Measurements from ENCODE around the gene MAPK8IP3.

MAPK8IP3 gene, protein sequence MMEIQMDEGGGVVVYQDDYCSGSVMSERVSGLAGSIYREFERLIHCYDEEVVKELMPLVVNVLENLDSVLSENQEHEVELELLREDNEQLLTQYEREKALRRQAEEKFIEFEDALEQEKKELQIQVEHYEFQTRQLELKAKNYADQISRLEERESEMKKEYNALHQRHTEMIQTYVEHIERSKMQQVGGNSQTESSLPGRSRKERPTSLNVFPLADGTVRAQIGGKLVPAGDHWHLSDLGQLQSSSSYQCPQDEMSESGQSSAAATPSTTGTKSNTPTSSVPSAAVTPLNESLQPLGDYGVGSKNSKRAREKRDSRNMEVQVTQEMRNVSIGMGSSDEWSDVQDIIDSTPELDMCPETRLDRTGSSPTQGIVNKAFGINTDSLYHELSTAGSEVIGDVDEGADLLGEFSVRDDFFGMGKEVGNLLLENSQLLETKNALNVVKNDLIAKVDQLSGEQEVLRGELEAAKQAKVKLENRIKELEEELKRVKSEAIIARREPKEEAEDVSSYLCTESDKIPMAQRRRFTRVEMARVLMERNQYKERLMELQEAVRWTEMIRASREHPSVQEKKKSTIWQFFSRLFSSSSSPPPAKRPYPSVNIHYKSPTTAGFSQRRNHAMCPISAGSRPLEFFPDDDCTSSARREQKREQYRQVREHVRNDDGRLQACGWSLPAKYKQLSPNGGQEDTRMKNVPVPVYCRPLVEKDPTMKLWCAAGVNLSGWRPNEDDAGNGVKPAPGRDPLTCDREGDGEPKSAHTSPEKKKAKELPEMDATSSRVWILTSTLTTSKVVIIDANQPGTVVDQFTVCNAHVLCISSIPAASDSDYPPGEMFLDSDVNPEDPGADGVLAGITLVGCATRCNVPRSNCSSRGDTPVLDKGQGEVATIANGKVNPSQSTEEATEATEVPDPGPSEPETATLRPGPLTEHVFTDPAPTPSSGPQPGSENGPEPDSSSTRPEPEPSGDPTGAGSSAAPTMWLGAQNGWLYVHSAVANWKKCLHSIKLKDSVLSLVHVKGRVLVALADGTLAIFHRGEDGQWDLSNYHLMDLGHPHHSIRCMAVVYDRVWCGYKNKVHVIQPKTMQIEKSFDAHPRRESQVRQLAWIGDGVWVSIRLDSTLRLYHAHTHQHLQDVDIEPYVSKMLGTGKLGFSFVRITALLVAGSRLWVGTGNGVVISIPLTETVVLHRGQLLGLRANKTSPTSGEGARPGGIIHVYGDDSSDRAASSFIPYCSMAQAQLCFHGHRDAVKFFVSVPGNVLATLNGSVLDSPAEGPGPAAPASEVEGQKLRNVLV (N-terminal part only)

DNA sequence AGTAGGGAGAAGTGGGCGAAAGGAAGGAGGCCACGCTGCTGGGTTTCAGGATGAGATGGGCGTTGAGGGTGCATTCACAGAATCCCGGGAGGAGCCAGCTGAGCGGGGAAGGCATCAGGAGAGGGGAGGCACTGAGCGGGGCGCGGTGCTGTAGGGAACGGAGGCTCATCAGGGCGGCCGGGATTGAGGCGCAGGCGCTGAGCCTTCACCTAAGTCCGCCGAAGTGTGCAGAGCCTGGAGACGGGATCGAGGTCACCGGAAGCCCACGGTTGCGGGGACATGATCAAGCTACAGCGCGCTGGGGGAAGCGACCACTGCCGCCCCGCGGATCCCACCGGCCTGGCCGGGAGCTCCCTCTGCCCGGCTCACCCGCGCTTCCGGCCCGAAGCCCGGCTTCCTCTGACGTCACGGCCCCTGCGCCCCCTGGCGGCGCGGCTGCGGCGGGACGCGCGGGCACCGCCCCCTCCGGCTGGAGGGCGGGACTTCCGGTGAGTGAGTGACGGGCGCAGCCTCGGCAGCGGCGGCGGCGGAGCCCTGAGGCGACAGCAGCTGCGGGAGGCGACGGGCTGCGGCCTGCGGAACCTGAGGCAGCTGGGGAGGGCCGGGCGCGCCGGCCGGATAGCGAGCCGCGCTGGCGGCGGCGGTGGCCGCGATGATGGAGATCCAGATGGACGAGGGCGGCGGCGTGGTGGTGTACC is at the start of gene MAPK8IP3:
MAPK8IP3 (plus strand) TSS at position 508 of the 698 bp plus-strand sequence; CDS start at position 653, 145 bp downstream.
- peak; percentile 80 to 90 for DNase-seq (ENCODE audit: low read depth in 2 of 2, low spot score in 1 of 2)

DNA sequence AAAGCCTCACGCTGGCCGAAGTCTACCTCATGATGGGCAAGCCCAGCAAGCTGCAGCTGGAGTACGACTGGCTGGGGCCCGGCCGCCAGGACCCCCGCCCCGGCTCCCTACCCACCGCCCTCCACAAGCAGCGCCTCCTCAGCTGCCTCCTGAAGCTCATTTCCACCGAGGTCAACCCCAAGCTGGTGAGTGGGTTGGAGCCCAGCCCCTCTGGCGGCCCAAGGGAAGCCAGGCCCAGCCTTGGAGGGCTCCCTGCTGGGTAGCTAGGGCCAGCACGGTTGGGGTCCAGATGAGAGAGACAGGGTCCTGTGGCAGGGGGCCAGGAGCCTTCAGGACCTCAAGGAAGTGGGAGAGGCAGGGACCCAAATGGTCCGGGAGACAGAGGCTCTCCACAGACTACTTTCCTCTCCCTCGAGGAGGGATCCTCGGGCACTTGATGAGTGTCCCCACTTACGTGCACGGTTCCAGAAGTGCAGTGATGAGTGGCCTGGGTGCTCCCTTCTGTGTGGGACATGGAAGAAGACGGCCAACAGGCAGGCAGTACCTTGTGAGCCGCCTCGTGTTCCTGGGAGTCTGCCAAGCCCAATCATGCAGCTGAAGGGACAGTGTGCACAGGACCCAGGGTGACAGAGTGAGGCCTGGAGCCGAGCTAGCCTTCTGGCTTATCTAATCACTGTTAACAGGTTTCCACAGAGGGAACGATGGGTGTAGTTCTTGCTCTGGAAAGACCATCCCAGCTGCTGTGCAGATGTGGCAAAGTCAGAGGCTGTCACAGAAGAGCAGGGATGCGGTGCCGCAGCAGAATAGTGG is 49.0 kb upstream of the MAPK8IP3 start:
- DNase-seq (ENCODE audit: low read depth in 2 of 2, low spot score in 1 of 2), result no peak

DNA sequence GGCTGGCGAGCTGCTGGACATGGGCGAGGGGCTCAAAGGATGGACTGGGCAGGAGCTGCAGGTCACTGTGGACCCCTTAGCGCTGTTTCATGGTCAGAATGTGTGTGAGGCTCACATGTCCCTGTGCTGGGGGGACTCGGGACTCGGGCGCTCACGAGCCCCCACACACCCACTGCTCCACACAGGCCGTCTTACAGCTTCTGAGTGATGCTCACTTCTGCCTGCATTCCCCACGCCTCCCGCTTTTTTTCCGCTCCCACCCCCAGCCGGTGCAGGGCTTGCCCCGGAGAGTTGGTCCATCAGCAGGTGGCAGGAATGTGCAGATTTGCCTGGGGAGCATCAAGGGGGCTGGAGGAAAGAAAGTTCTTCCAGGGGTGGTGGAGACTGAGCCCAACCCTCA is 48.2 kb upstream of the MAPK8IP3 start:
- no peak for DNase-seq (ENCODE audit: low read depth in 2 of 2, low spot score in 1 of 2)

DNA sequence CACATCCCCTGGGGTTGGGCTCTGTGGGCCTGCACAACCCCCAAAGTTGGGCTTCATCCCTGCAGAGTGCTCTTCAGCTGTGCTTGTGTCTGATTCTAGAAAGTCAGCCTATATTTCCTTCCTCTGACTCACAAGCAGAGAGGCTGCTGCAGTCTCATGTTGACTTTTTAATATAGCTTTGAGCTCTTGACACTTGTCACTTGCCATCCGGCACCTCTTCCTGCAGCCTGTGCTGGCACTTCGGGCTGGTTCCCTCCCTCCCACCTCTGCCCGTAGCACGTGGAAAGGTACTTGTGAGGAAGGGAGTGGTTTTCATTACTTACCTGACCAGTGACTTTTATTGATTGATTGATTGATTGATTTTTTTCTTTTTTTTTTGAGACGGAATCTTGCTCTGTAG is 47.0 kb upstream of the MAPK8IP3 start:
- no peak for DNase-seq (ENCODE audit: low read depth in 2 of 2, low spot score in 1 of 2)

DNA sequence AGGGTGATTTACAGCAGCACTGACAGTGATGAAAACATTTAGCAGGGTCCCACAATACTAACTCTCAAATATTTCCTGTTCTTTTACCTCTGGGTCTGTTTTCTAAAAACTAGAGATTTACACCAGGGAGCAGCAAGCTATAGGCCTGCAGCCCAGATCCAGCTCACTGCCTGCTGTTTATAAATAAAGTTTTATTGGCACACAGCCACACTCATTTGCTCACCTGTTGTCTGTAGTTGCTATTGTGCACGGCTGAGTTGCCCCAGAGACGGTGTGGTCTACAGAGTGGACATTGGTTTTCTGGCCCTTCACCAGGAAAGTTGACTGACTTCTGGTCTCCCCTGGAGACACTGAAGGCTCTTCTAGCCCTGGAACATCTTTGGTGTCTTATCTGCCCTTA is 44.2 kb upstream of the MAPK8IP3 start:
- no peak for DNase-seq (ENCODE audit: low read depth in 2 of 2, low spot score in 1 of 2)

DNA sequence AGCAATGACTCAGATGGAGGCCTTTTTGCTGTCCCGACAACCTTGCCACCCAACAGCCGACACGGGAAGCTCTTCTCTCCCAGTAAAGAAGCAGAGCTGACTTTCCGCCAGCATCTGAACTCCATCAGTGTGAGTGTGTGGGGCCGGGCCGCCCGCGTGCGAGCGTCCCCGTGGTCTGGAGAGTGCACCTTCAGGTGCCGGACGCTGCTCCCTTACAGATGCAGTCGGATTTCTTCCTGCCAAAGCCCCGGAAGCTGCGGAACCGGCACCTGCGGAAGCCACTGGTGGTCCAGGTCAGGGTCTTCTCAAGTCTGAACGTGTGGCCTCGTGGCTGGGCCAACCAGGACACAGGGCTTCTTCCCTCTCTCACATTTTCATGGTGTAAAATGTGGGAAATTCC is 43.5 kb upstream of the MAPK8IP3 start:
- no peak for DNase-seq (ENCODE audit: low read depth in 2 of 2, low spot score in 1 of 2)

- no peak for DNase-seq (ENCODE audit: low read depth in 2 of 2, low spot score in 1 of 2)
These were observed 40.2 kb upstream of the MAPK8IP3 start for GRCh38 chr16:1665829-1666228.

GRCh38 chr16:1666316-1666715 is 39.7 kb upstream of the MAPK8IP3 start:
- DNase-seq (ENCODE audit: low read depth in 2 of 2, low spot score in 1 of 2), result no peak

- no peak for DNase-seq (ENCODE audit: low read depth in 2 of 2, low spot score in 1 of 2)
These were observed 38.7 kb upstream of the MAPK8IP3 start for GRCh38 chr16:1667271-1667670.

- DNase-seq (ENCODE audit: low read depth in 2 of 2, low spot score in 1 of 2), result no peak
These were observed 38.1 kb upstream of the MAPK8IP3 start for GRCh38 chr16:1667916-1668315.

GRCh38 chr16:1668612-1669319 is 37.2 kb upstream of the MAPK8IP3 start:
- no peak for DNase-seq (ENCODE audit: low read depth in 2 of 2, low spot score in 1 of 2)

DNA sequence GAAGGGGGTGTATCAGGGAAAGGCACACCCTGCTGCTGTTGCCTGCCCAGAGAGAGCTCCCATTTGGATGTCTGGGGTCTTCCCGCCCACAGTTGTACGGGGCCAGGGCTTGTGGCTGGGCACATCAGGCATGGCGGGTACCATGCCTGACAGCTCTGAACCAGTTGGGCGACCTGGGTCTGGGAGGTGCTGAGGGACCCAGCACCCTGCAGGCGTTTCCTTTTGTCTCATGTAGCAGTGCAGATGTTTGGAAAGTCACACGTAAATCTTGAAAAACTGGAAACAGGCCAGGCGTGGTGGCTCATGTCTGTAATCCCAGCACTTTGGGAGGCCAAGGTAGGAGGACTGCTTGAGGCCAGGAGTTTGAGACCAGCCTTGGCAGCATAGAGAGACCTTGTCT is 36.3 kb upstream of the MAPK8IP3 start:
- DNase-seq (ENCODE audit: low read depth in 2 of 2, low spot score in 1 of 2), result no peak

- DNase-seq (ENCODE audit: low read depth in 2 of 2, low spot score in 1 of 2), result no peak
These were observed 35.6 kb upstream of the MAPK8IP3 start for GRCh38 chr16:1670371-1670770.

GRCh38 chr16:1670866-1671265 is 35.1 kb upstream of the MAPK8IP3 start:
- no peak for DNase-seq (ENCODE audit: low read depth in 2 of 2, low spot score in 1 of 2)

- no peak for DNase-seq (ENCODE audit: low read depth in 2 of 2, low spot score in 1 of 2)
These were observed 32.4 kb upstream of the MAPK8IP3 start for GRCh38 chr16:1673424-1674151.

DNA sequence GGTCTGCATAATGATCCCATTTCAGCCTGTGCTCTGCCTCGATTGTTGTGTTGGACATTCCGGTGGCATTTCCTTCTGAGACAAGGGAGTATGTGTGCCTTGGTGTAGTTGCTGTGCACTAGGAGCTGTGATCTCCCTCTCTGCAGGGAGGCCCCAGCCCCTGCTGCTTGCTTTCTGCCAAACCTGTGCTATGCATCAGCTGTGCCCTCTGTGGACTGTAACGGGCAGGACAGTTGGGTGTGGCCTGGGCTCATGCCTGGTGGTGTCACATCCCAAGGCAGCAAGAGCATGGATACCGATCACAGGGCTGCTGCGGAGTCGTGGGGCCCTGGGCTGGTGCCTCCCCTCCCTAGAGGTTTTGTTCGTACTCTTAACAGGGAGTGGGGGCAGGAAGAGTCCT is 31.7 kb upstream of the MAPK8IP3 start:
- DNase-seq (ENCODE audit: low read depth in 2 of 2, low spot score in 1 of 2), result no peak

DNA sequence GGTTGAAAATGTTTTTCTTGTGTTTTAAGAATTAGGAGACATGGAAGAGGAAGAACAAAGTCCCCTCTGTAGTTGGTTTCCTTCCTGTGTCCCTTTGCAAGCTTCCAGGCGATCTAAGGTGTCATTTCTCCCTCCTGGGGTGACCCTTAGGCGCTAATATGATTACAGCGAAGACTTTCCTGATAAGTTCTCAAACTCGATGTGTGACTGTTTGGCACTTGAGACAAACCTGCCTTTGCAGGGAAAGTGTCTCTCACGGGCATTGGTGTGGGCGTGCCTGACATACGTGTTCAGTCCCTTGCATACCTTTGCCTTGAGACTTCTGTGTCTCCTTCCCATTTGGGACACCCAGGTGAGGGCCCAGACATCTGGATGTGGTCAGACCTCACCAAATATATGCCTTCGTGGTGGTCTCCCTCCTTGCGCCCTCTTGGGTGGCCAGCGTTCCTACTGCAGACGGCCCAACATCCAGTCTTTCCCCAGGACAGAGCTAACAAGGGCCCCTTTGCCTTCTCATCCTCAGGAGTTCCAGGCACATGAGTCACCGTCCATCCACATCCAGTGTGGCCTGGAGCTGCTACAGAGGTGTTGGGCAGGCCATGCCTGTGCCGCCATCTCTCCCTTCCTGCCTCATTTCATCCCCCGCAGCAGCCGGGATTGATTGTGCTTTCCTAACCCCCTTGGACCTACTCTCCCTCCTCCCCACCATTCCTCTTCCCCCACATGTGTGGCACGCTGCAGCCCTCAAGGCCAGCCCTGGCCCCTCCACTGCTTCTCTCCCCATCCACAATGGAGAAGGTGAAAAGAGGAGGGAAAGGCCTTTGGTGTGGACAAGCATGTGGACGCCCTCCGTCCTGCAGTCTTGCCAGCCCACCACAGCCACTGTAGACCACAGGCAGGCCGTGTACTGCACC is 31.0 kb upstream of the MAPK8IP3 start:
- no peak for DNase-seq (ENCODE audit: low read depth in 2 of 2, low spot score in 1 of 2)

GRCh38 chr16:1676661-1677060 is 29.3 kb upstream of the MAPK8IP3 start:
- DNase-seq (ENCODE audit: low read depth in 2 of 2, low spot score in 1 of 2), result no peak

All from stimulated activated CD8-positive, alpha-beta memory T cell treated with anti-CD3 and anti-CD28 coated beads, Interleukin-4, amount 100 ng/mL, for 4 hours (primary cell).